GM12864 (cell line): ENCODE results near the gene FA2H.
"Not testable (repeated sequence)": the region's sequence is repeated elsewhere in the genome, so short reads cannot be mapped to it uniquely, and the experiment has no call there.

Experiments used
- DNase-seq: peaks from one replicate; pipeline ENCODE4 v3.0.0-alpha.2; 2011; ENCODE audit warnings: low read depth
- H3K4me3 ChIP-seq: 2 replicates; pipeline ENCODE4 v1.5.1; 2011; ENCODE audit warnings: mild to moderate bottlenecking, low read depth, low read length, control low read depth
- CTCF ChIP-seq: IDR thresholded peaks from 2 replicates; pipeline ENCODE4 v1.5.1; 2011; ENCODE audit warnings: low read depth, mild to moderate bottlenecking, moderate library complexity, low read length, control low read depth, inconsistent platforms; ENCODE audit errors: missing control alignments

FA2H gene

GRCh38 chr16:74774223-74775139 lies at the start of gene FA2H:
TSS of gene FA2H (minus strand) at chr16:74774820. CDS start at chr16:74774755, 65 bp downstream.
- TF ChIP-seq CTCF = peak; percentile 26
- H3K4me3 ChIP-seq = peak within 1 kb of the TSS; percentile 74
- DNase-seq = no peak

- no peak for DNase-seq
- no peak overlapping the region for H3K4me3 ChIP-seq
- no peak for TF ChIP-seq CTCF
Observed at GRCh38 chr16:74817851-74818250, 43.2 kb upstream of the FA2H start.

DNA sequence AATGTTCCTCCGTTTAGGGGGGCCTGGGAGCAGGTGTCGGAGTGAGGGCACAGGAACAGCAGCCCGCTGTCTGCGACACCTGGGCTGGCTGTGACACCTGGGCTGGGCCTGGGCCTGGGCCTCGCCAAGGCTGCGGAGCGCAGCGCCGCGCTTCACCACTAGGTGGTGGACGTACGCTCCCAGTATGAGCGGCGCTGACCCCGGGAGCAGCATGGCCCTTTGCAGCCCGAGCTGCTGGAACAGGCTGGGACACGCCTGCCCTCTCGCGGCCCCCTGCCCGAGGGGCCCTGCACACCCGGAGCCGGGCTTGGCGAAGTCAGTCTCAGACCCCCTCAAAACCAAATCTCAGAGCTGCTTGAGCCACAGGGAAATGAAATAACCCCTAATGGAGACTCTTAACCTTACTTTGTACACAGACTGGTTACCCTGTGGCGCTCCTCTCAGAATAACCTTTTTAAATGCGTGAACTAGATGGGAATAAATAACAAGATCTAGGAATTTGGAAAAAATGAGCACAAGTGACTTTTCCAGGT lies 38.6 kb upstream of the FA2H start:
- DNase-seq = peak; percentile 37
- TF ChIP-seq CTCF = peak; percentile 99
- H3K4me3 ChIP-seq = no peak overlapping the region

- TF ChIP-seq CTCF = no peak
- no peak for DNase-seq
- no peak overlapping the region for H3K4me3 ChIP-seq
Observed at GRCh38 chr16:74811911-74812310, 37.3 kb upstream of the FA2H start.

DNA sequence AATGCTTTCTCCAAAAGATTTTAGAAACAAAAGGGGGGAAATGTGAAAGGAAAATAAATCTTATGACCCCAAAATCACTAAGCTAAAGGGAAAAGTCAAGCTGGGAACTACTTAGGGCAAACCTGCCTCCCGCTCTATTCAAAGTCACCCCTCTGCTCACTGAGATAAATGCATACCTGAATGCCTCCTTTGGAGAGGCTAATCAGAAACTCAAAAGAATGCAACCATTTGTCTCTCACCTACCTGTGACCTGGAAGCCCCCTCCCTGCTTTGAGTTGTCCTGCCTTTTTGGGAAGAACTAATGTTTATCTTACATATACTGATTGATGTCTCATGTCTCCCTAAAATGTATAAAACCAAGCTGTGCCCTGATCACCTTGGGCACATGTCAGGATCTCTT lies 36.6 kb upstream of the FA2H start:
- not testable (repeated sequence) for DNase-seq, H3K4me3 ChIP-seq

DNA sequence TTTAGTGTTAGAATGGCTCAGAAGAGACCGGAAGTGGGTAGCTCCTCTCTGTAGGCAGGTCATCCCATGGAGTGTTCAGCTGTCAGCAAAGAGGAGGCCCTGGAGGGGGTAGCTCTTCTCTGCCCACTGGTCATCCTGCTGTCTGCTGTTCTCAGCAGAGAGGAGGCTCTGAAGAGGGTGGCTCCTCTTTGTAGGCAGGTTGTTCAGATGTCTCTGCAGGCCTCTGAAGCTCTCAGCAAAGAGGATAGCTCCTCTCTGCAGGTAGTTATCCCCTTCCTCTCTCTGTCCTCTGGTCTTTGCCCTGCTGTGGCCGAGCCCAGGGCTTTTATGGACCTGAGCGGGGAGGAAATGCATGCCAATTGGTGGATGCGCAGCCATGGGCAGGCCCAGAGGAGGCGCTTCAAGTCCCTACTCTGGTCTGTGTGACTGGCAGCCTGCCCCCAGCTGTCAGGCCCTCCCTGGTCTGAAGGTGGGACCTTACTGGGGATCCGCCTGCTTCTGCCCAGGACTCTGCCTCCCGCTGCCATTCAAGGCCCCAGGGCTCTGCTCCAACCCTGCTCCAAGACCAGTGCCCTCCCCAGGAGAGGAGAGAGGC lies 32.5 kb upstream of the FA2H start:
- no peak for DNase-seq
- no peak overlapping the region for H3K4me3 ChIP-seq
- TF ChIP-seq CTCF = no peak

DNA sequence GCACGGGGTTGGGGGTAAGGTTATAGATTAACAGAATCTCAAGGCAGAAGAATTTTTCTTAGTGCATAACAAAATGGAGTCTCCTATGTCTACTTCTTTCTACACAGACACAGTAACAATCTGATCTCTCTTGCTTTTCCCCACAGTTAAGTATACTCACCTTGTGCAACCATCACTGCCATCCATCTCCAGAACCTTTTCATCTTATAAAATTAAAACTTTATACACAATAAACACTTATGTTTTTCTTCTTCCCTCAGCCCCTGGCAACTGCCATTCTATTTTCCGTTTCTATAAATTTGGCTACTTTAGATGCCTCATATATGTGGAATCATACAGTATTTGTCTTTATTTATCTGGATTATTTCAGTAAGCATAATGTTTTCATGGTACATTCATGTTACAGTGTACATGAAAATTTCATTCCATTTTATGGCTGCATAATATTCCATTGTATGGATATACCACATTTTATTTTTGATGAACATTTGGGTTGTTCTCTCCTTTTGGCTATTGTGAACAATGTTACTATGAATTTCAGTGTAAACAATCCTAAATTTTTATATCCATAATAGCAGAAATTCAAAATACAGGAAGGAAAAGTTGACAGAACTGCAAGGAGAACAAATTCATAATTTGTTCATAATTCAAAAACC lies 25.7 kb upstream of the FA2H start:
- no peak for DNase-seq
- no peak overlapping the region for H3K4me3 ChIP-seq
- no peak for TF ChIP-seq CTCF
